ENCODE results near the gene GRK4.

DNA sequence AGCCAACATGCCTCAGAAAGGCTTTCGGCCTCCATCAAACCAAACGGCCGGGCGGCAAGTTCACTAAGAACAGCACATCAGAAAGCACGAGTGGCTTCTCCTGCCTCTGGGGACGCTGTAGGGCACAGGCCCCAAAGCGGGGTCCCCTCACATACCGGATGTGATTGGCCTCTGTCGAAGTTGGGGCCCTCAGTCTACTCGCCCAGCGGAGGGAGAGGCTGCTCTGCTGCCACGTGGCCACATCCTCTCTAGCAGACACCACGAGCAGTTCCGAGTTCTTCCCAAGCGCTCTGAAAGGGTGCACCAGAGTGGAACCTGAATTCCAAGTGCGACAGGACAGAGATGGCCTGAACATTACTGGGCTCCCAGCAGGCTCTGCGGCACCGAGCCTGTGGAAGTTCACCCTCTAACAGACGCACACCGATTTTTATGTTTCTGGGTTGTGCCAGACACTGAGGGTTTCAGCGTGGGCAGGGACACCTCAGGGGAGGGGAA is 21.3 kb upstream of the GRK4 start:
- TF ChIP-seq, protein P1, sequence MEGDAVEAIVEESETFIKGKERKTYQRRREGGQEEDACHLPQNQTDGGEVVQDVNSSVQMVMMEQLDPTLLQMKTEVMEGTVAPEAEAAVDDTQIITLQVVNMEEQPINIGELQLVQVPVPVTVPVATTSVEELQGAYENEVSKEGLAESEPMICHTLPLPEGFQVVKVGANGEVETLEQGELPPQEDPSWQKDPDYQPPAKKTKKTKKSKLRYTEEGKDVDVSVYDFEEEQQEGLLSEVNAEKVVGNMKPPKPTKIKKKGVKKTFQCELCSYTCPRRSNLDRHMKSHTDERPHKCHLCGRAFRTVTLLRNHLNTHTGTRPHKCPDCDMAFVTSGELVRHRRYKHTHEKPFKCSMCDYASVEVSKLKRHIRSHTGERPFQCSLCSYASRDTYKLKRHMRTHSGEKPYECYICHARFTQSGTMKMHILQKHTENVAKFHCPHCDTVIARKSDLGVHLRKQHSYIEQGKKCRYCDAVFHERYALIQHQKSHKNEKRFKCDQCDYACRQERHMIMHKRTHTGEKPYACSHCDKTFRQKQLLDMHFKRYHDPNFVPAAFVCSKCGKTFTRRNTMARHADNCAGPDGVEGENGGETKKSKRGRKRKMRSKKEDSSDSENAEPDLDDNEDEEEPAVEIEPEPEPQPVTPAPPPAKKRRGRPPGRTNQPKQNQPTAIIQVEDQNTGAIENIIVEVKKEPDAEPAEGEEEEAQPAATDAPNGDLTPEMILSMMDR (IDR thresholded peaks at IDR 0.05) = no peak
- TF ChIP-seq EP300 (IDR thresholded peaks at IDR 0.05) = no peak
